Panc1 (cell line): ENCODE data around the gene RPL41. TPM values are rescaled to one million over a fixed set of nuclear protein-coding genes. Genes with fewer than 3 reads are reported as not detected.
"Not testable (repeated sequence)": the region's sequence is repeated elsewhere in the genome, so short reads cannot be mapped to it uniquely, and the experiment has no call there.

Source experiments
- ATAC-seq: fragments of 200-7000 bp; cut with Tn5 transposase; 2 replicates; pipeline ENCODE4 v1.9.1; 2020; ENCODE audit warnings: mild to moderate bottlenecking, moderate library complexity
- BruUV-seq: library from RNA; stranded (reverse); fragments of 400-500 nt; replicated peaks from 2 replicates; lab custom pipeline; 2021; lab: Mats Ljungman, UMichigan
- CTCF ChIA-PET: fragments of 300-600 bp; sonication (Branson Sonifier 250); formaldehyde crosslinking; loops from one replicate; lab custom pipeline; 2022; ENCODE audit warnings: antibody characterized with exemption; lab: Charles Lee
- POLR2A ChIA-PET: fragments of 300-600 bp; sonication (Branson Sonifier 250); formaldehyde crosslinking; loops from one replicate; lab custom pipeline; 2022; ENCODE audit warnings: antibody characterized with exemption; lab: Charles Lee
- DNase-seq: peaks from one replicate; pipeline ENCODE4 v3.0.0-alpha.2; 2010; ENCODE audit warnings: low read depth, low spot score
- H3K27ac ChIP-seq: 2 replicates; pipeline ENCODE4 v1.5.1; 2011; ENCODE audit warnings: mild to moderate bottlenecking, low read length, inconsistent platforms
- H3K27me3 ChIP-seq: fragments of 200-500 bp; sonication (Bioruptor generic); 2 replicates; pipeline ENCODE4 v1.6.0; 2014; ENCODE audit warnings: low read length, inconsistent platforms; ENCODE audit not compliant: control insufficient read depth, insufficient read depth
- H3K36me3 ChIP-seq: fragments of 200-500 bp; sonication (Bioruptor generic); 2 replicates; pipeline ENCODE4 v1.5.1; 2014; ENCODE audit warnings: inconsistent platforms, mild to moderate bottlenecking, low read length, moderate library complexity; ENCODE audit not compliant: control insufficient read depth, insufficient read depth
- H3K4me1 ChIP-seq: 2 replicates; pipeline ENCODE4 v1.5.1; 2011; ENCODE audit warnings: inconsistent platforms, mild to moderate bottlenecking, low read length, moderate library complexity; ENCODE audit not compliant: control insufficient read depth, insufficient read depth
- H3K4me3 ChIP-seq, 2 experiments: 2 replicates each; pipeline ENCODE4 v1.5.1; 2011 to 2012; ENCODE audit warnings: low read depth in 2 of 2, low read length in 2 of 2, mild to moderate bottlenecking in 2 of 2, inconsistent platforms in 1 of 2, moderate library complexity in 1 of 2
- H3K9me3 ChIP-seq: fragments of 200-500 bp; sonication (Bioruptor generic); 2 replicates; pipeline ENCODE4 v1.5.1; 2014; ENCODE audit warnings: low read depth, mild to moderate bottlenecking, inconsistent platforms, low read length, moderate library complexity; ENCODE audit not compliant: control insufficient read depth, insufficient read depth
- POLR2AphosphoS5 ChIP-seq: IDR thresholded peaks from 2 replicates; pipeline ENCODE4 v1.6.1; 2012; ENCODE audit warnings: mild to moderate bottlenecking, low read depth, low read length, moderate library complexity
- SIN3A ChIP-seq: IDR thresholded peaks from 2 replicates; pipeline ENCODE4 v1.6.1; 2012; ENCODE audit warnings: low read depth, mild to moderate bottlenecking, low read length, moderate library complexity, borderline replicate concordance; ENCODE audit not compliant: insufficient read depth
- TCF7L2 ChIP-seq: IDR thresholded peaks from 2 replicates; pipeline ENCODE4 v1.6.1; 2011; ENCODE audit warnings: mild to moderate bottlenecking, low read depth, low read length, inconsistent platforms
- in situ Hi-C: cut with HindIII; loops from 2 replicates; pipeline ENCODE4 v1.10.0; 2016; ENCODE audit warnings: low sequenced_read_pairs, low pct_unique_long_range_greater_than_20kb
- intact Hi-C: fragments of 100-400 bp; cut with micrococcal nuclease; formaldehyde crosslinking; loops from one replicate; pipeline ENCODE4 v1.10.0; 2022; ENCODE audit not compliant: unreplicated experiment
- total RNA-seq: library from RNA; stranded (reverse); gene quantifications from one replicate; pipeline ENCODE4 v1.2.1, GENCODE V29; 2021; ENCODE audit not compliant: unreplicated experiment
- TF ChIP-seq, protein P1 (sequence below): fragments of 450-650 bp; IDR thresholded peaks from 2 replicates; pipeline ENCODE4 v1.5.1; 2017; ENCODE audit warnings: mild to moderate bottlenecking
- TF ChIP-seq, protein P2 (sequence below), 2 experiments: IDR thresholded peaks; 2 replicates each; pipeline ENCODE4 v1.6.1; 2011 to 2012; ENCODE audit warnings: low read depth in 2 of 2, control low read depth in 1 of 2, low read length in 1 of 2, mild to moderate bottlenecking in 1 of 2, moderate library complexity in 1 of 2; ENCODE audit not compliant: insufficient read depth in 1 of 2

Gene RPL41
- total RNA-seq, 1 experiment from 2014 or later = 2,264 TPM

DNA sequence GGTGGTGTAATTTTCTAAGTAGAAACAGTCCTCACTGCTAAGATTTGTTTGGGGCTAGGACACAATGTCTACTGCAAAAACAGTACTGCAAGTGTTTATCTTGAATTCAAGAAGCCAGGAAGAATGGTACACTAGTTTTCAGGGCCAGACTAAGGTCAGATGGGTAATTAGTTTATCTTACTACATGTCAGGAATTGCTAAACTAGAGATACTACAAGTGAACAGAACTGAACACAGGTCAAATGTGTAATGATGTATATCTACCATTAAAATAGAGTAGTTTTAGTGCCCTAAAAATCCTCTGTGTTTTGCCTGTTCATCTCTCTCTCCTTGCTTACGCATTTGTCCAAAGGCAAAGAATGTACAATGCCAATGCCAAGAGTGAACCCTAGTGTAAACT lies 2.3 kb upstream of the RPL41 start:
- CTCF ChIA-PET = no interaction called here
- POLR2A ChIA-PET = no interaction called here

DNA sequence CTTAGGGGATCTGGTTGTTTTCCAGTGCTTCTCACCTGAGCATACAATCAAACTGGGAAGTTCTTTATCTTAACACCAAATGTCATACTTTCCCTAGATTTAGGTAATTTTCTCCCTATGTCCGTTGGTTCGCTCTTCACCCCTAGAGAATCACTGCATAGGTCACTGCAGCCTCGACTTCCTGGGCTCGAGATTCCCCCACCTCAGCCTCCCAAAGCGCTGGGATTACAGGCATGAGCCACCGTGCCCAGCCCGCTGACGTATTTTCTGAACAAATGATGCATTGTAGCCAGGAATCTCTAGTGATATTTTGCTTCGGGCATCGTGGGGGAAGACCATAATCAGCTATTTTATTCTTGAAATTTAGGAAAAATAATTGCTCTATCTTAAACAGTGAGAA lies 1.1 kb upstream of the RPL41 start:
- TSS peak; percentile 90 for BruUV-seq
- peak overlapping the region; percentile 95 for H3K27ac ChIP-seq
- no peak for ATAC-seq
- peak overlapping the region; percentile 69 to 100 for H3K4me3 ChIP-seq
- H3K27me3 ChIP-seq = no peaks in the 10 kb centered on the region
- no peaks in the 10 kb centered on the region for H3K9me3 ChIP-seq
- in situ Hi-C loops = no loop called here
- intact Hi-C loops = loop anchor here (5.0 to 10.0 kb wide), 2 partner anchors 42 to 71 kb away; partner anchors contain the start of genes MYL6 and RPS26
- peaks cover 30% of the 10 kb centered on the region for H3K4me1 ChIP-seq
- ChIA-PET CTCF (no interaction called here), POLR2A (interaction anchor here (0.7 kb wide), 2 partner anchors 13 to 22 kb away, joined by 4 to 7 read pairs; no protein-coding TSS in a partner anchor)
- DNase-seq = no peak
- peaks cover 29% of the 10 kb centered on the region for H3K36me3 ChIP-seq
- no peak for TF ChIP-seq POLR2AphosphoS5
- TF ChIP-seq SIN3A = no peak

More for the DNA sequence above, 2.3 kb upstream of the RPL41 start:
- DNase-seq (no peak), ATAC-seq (no peak)
- TF ChIP-seq TCF7L2 (no peak), POLR2AphosphoS5 (no peak), SIN3A (no peak)
- TF ChIP-seq, protein P1, sequence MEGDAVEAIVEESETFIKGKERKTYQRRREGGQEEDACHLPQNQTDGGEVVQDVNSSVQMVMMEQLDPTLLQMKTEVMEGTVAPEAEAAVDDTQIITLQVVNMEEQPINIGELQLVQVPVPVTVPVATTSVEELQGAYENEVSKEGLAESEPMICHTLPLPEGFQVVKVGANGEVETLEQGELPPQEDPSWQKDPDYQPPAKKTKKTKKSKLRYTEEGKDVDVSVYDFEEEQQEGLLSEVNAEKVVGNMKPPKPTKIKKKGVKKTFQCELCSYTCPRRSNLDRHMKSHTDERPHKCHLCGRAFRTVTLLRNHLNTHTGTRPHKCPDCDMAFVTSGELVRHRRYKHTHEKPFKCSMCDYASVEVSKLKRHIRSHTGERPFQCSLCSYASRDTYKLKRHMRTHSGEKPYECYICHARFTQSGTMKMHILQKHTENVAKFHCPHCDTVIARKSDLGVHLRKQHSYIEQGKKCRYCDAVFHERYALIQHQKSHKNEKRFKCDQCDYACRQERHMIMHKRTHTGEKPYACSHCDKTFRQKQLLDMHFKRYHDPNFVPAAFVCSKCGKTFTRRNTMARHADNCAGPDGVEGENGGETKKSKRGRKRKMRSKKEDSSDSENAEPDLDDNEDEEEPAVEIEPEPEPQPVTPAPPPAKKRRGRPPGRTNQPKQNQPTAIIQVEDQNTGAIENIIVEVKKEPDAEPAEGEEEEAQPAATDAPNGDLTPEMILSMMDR = no peak
- TF ChIP-seq, protein P2, sequence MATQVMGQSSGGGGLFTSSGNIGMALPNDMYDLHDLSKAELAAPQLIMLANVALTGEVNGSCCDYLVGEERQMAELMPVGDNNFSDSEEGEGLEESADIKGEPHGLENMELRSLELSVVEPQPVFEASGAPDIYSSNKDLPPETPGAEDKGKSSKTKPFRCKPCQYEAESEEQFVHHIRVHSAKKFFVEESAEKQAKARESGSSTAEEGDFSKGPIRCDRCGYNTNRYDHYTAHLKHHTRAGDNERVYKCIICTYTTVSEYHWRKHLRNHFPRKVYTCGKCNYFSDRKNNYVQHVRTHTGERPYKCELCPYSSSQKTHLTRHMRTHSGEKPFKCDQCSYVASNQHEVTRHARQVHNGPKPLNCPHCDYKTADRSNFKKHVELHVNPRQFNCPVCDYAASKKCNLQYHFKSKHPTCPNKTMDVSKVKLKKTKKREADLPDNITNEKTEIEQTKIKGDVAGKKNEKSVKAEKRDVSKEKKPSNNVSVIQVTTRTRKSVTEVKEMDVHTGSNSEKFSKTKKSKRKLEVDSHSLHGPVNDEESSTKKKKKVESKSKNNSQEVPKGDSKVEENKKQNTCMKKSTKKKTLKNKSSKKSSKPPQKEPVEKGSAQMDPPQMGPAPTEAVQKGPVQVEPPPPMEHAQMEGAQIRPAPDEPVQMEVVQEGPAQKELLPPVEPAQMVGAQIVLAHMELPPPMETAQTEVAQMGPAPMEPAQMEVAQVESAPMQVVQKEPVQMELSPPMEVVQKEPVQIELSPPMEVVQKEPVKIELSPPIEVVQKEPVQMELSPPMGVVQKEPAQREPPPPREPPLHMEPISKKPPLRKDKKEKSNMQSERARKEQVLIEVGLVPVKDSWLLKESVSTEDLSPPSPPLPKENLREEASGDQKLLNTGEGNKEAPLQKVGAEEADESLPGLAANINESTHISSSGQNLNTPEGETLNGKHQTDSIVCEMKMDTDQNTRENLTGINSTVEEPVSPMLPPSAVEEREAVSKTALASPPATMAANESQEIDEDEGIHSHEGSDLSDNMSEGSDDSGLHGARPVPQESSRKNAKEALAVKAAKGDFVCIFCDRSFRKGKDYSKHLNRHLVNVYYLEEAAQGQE (IDR thresholded peaks at IDR 0.05; ENCODE audit: insufficient read depth in 1 of 2, low read depth in 2 of 2, low read length in 1 of 2) = no peak
- Histone ChIP-seq H3K27ac (no peak overlapping the region), H3K4me1 (peaks cover 18% of the 10 kb centered on the region), H3K4me3 (no peak overlapping the region), H3K27me3 (no peaks in the 10 kb centered on the region), H3K36me3 (peaks cover 36% of the 10 kb centered on the region), H3K9me3 (no peaks in the 10 kb centered on the region)
- intact Hi-C loops (loop anchor here (10.0 kb wide), 1 partner anchor 69 kb away; the partner anchor contains the start of gene RPS26), in situ Hi-C loops (no loop called here)
- BruUV-seq = no TSS peak

DNA sequence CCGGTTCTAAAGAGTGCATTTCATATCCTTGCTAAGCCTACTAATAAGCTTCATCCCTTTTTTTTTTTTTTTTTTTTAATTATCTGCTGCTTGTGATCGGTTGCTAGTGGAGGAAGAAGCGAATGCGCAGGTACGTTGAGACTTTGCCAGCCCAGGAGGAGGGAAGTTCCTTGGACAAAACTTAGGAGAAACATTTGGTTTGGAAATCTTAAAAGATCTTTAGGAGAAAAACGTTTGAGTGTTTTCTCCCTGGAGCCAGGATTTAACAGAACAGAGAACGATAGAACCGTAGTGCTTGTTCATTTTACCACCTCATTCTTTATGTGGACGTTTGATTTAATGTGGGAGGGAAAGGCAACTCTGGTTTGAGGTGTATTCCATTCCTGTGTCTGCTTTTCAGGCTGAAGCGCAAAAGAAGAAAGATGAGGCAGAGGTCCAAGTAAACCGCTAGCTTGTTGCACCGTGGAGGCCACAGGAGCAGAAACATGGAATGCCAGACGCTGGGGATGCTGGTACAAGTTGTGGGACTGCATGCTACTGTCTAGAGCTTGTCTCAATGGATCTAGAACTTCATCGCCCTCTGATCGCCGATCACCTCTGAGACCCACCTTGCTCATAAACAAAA lies 761 bp downstream of the RPL41 start:
- in situ Hi-C loops, H3K27me3 ChIP-seq, ATAC-seq, H3K9me3 ChIP-seq, DNase-seq: not testable (repeated sequence)
- peaks cover 13% of the 10 kb centered on the region for H3K36me3 ChIP-seq
- H3K4me1 ChIP-seq = peaks cover 30% of the 10 kb centered on the region
- TSS peak; percentile 77 for BruUV-seq
- H3K4me3 ChIP-seq = peak overlapping the region; percentile 69 to 100
- H3K27ac ChIP-seq = peak overlapping the region; percentile 95
- CTCF ChIA-PET = interaction anchor here (1.6 kb wide), 1 partner anchor 11 kb away, joined by 14 read pairs; the partner anchor contains the start of gene ESYT1
- POLR2A ChIA-PET = interaction anchor here (0.5 to 1.0 kb wide), 4 partner anchors 10 to 45 kb away, joined by 4 to 7 read pairs (median 6); partner anchors contain the start of gene ESYT1
- intact Hi-C loops = loop anchor here (5.0 to 10.0 kb wide), 2 partner anchors 40 to 72 kb away; partner anchors contain the start of genes MYL6 and RPS26
